ENCODE results near the gene ADPRM.

ADPRM gene

DNA sequence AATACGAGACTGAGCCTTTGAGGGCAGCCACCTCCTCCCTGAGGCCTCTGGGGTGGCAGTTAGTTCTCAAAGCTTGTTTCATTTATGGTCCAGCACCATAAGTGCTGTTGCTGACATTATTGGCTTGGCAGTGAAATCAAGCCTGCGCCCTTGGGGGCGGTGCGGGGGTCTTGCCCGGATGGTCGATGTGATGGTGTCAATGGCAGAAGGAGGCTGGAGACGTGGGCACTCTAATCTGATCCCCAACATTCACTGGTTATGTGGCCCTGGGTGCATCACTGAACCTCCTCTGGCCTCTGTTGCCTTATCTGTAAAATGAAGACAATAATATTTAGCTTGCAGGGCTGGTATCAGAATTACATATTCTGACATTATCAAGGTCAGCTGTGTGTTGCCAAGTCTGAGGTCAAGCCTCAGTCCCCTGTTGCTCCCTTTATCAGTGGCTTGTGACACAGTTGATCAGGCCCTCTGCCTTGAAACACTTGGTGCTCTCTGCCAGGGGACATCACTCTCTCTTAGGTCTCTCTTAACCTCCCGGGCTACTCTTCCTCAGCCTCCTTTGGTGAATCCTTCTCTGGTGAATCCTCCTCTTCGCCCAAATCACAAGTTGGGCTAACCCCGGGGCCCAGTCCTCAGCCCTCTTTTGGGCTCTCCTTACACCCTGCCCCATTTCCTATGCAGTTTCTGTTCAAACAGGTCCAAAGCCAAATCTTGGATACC is 44.2 kb downstream of the ADPRM start:
- no peak for DNase-seq (ENCODE audit: low read depth)

DNA sequence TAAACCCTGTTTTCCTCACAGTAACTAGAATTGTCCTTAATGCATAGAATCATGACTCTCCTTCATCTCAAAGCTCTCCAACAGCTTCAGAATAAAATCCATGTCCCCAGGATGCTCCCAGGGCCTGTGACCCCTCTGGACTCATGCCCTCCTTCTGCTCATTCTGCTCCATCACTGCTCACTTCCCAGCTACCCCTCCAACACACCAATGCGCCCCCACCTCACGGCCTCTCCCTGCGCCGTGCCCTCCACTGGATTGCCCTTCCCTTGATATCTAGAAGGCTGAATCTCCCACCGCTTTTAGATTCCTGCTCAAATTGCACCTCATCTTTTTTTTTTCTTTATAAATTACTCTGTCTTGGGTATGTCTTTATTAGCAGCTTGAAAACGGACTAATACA is 45.0 kb downstream of the ADPRM start:
- DNase-seq (ENCODE audit: low read depth), result no peak

GRCh38 chr17:10743316-10744009 is 46.1 kb downstream of the ADPRM start:
- DNase-seq (ENCODE audit: low read depth), result no peak

GRCh38 chr17:10744501-10745000 is 47.2 kb downstream of the ADPRM start:
- peak; percentile 10 for DNase-seq (ENCODE audit: low read depth)

DNA sequence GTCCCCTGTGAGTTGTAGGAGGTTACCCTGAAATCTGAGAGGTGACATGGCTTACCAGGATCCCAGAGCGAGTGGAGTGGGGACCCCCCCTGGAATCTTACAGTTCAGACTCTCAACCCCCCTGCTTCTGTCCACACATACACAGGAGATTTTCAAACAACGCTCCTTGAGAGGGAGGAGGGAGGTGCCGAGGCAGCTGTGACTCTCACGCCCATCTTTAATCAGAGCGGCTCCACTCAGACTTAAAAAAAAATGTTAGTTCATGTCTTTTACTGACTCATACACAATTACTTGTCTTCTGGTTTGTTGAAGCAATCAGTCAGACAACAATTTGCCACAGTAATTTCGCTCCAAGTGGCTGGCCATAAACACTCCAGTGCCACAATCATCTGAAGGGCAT is 47.8 kb downstream of the ADPRM start:
- no peak for DNase-seq (ENCODE audit: low read depth)

- DNase-seq (ENCODE audit: low read depth), result no peak
Measured at GRCh38 chr17:10748531-10749181, 51.3 kb downstream of the ADPRM start.

DNA sequence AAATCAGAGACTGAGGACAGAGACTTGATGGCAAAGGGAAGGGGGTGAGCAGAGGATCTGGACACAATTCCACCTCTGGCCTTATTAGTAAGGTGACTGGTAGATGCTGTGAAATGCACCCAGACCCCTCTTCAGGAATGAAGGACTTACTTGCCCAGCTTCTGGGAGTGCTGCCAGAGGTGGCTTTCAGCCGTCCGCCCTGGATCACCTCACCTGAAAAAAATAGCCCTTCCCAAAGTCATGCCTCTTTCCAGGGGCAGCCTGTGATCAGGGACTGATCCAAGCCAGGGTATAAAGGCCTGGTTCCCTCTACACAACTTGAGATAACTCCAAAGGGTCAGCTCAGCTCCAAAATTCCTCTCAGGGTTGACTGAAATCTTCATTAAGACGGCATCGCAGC is 52.8 kb downstream of the ADPRM start:
- DNase-seq (ENCODE audit: low read depth), result no peak

- no peak for DNase-seq (ENCODE audit: low read depth)
Measured at GRCh38 chr17:10751563-10751962, 54.2 kb downstream of the ADPRM start.

DNA sequence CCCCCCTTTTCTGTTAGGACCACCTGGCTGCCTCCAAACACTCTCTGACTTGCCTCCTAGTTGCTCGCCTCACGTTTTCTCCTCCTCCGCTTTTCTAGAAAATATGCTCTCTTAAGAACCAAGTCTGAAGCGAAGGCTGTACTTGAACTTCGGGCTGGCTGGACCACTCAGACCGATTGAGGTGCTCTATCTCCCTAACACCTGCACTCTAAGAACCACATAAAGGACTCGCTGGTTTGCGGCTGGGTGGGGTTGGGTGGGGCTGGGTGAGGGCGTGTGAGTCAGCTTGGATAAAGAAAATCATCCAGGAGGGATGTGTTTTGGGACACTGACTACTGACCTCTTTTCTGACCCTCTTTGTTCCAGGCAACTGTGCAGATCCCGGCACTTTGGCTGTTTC is 55.3 kb downstream of the ADPRM start:
- DNase-seq (ENCODE audit: low read depth), result no peak

- DNase-seq (ENCODE audit: low read depth), result no peak
Measured at GRCh38 chr17:10754109-10754508, 56.7 kb downstream of the ADPRM start.

- no peak for DNase-seq (ENCODE audit: low read depth)
Measured at GRCh38 chr17:10754861-10755591, 57.6 kb downstream of the ADPRM start.

GRCh38 chr17:10755592-10756127 is 58.3 kb downstream of the ADPRM start:
- DNase-seq (ENCODE audit: low read depth), result no peak

GRCh38 chr17:10756185-10756584 is 58.8 kb downstream of the ADPRM start:
- no peak for DNase-seq (ENCODE audit: low read depth)

- DNase-seq (ENCODE audit: low read depth), result no peak
Measured at GRCh38 chr17:10756619-10757018, 59.2 kb downstream of the ADPRM start.

DNA sequence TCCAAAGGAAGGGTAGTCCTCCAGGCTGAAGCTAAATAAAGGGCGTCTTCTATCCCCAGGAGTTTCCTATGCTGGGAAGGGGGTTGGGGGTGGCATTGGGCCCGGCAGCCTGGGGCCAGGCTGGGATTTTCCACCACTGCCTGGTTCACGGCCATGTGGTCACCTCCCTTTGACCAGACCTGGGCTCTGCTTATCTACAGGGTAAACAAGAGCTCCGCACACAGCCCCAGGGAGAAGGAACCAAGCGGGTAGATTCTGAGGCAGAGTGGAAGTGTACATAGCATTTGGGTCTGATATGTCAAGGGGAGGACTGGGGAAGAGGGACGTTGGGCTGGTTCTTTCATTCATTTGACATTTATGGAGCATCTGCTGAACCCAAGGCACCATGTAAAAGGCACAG is 59.7 kb downstream of the ADPRM start:
- no peak for DNase-seq (ENCODE audit: low read depth)

GRCh38 chr17:10757647-10758046 is 60.3 kb downstream of the ADPRM start:
- no peak for DNase-seq (ENCODE audit: low read depth)

- no peak for DNase-seq (ENCODE audit: low read depth)
Measured at GRCh38 chr17:10758062-10758461, 60.7 kb downstream of the ADPRM start.
